Inflammatory macrophage treated with lipopolysaccharide for 4 hours (primary cell): ENCODE measurements around the gene RAPGEF4.

Experiments used
- DNase-seq: peaks from one replicate; pipeline ENCODE4 v3.0.0-alpha.2; 2020

The RAPGEF4 gene

GRCh38 chr2:173045181-173045580, 309.5 kb downstream of the RAPGEF4 start:
- DNase-seq: no peak

- DNase-seq: peak; percentile 22
Observed at GRCh38 chr2:173048522-173048896, 312.9 kb downstream of the RAPGEF4 start.

GRCh38 chr2:173048897-173049661, 313.4 kb downstream of the RAPGEF4 start:
- DNase-seq: peak; percentile 91

- DNase-seq: no peak
Observed at GRCh38 chr2:173049831-173050230, 314.2 kb downstream of the RAPGEF4 start.

DNA sequence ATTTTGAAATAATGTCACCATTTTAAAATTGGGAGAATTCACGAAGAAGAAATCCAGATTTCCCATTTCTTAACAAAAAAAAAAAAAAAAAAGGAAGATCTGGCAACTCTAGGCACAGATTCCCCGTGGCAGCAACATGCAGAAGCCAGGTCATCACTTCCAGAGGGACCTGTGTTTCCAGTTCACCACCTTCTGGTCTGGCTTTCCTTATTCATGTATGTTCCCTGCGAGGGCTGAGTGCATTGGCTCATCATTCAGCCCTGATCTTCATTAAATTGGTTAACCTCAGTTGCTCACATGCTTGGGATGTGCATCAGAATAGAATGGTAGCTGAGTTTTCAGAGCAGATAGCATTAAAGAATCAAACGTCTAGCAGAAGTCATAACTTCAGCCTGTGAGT, 315.0 kb downstream of the RAPGEF4 start:
- no peak for DNase-seq

GRCh38 chr2:173051463-173052215, 316.0 kb downstream of the RAPGEF4 start:
- peak; percentile 75 for DNase-seq

GRCh38 chr2:173053043-173053699, 317.5 kb downstream of the RAPGEF4 start:
- no peak for DNase-seq

- no peak for DNase-seq
Observed at GRCh38 chr2:173054466-173054865, 318.8 kb downstream of the RAPGEF4 start.

- peak; percentile 52 for DNase-seq
Observed at GRCh38 chr2:173056705-173057364, 321.2 kb downstream of the RAPGEF4 start.

- DNase-seq: no peak
Observed at GRCh38 chr2:173058097-173058496, 322.5 kb downstream of the RAPGEF4 start.

- DNase-seq: no peak
Observed at GRCh38 chr2:173058673-173059072, 323.0 kb downstream of the RAPGEF4 start.

- no peak for DNase-seq
Observed at GRCh38 chr2:173059292-173059691, 323.6 kb downstream of the RAPGEF4 start.

DNA sequence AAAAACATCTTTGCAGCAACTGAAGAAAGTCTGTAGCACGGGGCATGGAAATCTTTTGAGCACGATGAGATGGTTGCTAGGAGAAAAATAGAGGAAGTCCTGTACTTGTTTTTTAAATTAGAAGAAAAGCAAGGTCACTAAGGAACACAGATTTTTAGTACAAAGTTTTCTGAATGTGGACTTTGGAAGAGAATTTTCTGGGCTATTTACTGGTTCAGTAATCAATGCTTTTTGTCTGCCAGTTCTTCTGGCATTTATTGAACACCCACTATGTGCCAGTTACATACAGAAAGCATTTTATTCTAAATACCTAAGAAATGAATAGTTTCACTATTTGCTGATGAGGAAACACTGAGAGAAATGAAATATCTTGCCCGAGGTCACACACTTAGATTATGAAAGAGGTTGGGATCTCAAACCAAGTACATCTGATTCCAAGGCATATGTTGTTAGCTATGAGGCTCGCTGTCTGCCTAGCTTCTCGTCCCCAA, 324.4 kb downstream of the RAPGEF4 start:
- peak; percentile 74 for DNase-seq

DNA sequence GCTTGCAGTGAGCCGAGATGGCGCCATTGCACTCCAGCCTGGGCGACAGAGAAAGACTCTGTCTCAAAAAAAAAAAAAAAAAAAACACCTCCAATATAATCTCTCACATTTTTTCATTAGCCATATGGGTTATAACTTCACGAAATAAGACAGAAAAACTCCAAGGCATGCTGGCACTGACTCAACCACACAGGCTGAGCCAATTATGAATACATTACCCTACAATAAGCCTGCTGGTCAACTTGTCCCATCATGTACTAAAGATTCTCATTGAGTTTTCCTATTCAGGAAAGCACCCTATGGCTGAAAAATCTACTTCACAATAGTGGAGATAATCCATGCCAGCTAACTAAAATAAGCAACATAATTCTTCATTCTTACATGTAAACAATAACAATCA, 327.2 kb downstream of the RAPGEF4 start:
- DNase-seq: no peak

GRCh38 chr2:173064151-173064805, 328.6 kb downstream of the RAPGEF4 start:
- DNase-seq: no peak

DNA sequence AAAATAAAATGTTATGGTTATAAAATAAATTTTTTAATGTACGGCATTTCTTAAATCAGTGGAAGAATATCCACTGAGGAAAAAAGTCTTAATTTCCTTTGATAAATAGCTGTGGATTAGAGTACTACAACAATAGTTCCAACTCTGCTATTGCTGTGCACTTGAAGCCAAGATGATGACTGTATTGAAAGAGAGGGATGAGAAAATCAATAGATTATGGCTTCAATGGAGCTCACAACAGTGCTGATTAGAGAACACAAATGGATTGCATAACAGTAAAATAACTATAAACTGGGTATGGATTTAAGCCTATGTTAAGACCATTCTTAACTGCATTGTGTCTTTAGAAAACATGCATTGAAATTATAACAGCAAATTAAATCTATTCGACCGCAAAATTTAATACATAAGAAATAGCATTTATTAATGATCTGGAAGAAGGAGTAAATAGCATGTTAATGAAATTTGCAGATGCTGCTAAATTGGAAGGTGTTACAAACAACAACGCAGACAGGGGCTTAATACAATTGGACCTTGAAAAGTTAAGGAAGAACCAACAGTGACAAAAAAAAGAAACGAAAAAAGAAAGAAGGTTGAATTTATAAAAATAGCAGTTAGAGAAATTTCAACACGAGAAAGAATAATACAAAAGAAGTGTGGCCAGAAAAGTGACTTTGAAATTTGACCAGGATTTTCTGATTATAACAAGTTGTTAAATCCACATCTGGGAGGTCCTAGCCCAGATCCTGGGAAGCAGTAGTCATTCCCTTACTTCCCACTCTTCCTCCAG, 331.4 kb downstream of the RAPGEF4 start:
- no peak for DNase-seq

DNA sequence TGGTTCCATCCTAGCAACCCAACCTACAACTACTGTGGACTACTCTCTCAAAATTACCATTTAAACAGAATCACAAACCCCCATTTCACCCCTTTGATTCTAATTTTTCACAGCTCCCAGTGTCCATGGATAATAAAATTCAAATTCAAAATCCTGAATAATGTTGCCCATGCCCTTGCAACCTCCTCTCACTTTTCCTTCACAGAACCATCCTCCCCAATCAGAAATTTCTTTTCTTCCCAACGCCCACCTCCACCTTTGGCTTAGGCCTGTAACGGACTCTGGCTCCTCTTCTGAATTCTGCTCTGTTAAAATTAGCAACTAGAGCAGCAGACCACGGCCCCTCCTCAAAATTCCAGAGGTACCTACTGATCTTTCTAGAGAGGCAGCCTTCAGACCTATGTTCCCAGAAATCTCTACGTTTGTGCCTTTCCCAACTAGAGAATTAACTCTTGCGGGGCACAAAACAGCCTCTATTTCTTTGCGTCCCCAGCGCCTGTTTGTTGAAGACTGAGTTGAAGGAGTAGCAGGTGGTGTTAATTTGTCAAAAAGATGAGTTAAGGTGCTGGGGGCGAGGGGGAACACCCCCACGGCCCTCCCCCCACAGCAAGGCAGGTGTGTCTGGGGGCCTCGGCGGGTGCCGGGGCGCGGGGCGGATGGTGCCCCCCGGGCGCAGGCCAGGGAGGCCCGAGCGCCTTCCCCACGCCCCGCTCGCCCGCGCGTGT, 339.6 kb downstream of the RAPGEF4 start:
- no peak for DNase-seq

DNA sequence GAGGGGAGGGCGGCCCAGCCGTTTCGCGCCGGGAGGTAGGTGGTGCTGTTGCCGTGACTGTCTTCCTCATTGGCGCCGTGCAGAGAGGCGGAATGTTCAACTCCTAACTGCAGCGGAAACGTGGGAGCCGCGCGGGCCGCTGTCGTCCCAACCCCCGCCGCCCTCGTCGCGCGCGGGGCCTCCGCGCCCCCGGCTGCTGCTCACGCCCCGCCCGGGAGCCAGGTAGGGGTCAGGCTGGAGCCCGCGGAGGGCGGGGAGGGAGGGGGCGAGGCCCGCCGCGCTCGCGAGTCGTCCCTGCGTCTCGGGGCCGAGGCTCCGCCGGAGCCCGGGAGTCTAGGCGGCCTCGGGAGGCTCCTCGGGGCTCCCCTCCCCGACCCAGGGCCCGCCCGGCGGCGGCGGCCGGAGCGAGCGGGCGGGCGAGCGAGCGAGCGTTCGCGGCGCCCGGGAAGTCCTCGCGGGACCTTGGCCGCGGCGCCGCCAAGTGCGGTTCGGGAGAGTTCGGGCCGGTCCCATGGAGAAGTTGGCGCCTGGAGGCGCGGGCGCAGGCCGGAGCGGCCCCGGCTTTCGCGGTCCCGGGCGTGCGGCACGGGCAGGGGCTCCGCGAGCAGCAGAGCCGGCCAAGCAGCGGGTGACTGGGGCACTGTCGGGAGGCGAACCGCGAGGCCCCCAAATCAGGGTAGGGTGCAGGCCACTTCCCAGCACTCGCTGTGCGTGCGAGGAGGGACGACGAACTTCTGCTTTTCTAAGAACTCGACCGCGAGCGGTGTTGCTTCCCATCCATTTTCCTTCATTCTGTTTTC, 340.3 kb downstream of the RAPGEF4 start, which contains the start of gene MAP3K20:
Gene MAP3K20 (plus strand): TSS at position 66 of the 800 bp plus-strand sequence. CDS start 15,186 bp downstream, outside the sequence.
- peak; percentile 69 for DNase-seq

- peak; percentile 45 for DNase-seq
Observed at GRCh38 chr2:173076581-173077345, 341.1 kb downstream of the RAPGEF4 start.
